ENCODE measurements around the gene LRP8.
A peak's percentile ranks its signal among the peaks of the same experiment; 100 is the strongest.
"Not testable (repeated sequence)": the region's sequence is repeated elsewhere in the genome, so short reads cannot be mapped to it uniquely, and the experiment has no call there.

The LRP8 gene

GRCh38 chr1:53285546-53285945, 42.3 kb downstream of the LRP8 start:
- DNase-seq (ENCODE audit: low read depth in 2 of 2, low spot score in 1 of 2): no peak

GRCh38 chr1:53284224-53285020, 43.4 kb downstream of the LRP8 start:
- DNase-seq (ENCODE audit: low read depth in 2 of 2, low spot score in 1 of 2): no peak

GRCh38 chr1:53283156-53283555, 44.7 kb downstream of the LRP8 start:
- DNase-seq (ENCODE audit: low read depth in 2 of 2, low spot score in 1 of 2): not testable (repeated sequence)

GRCh38 chr1:53281133-53281532, 46.7 kb downstream of the LRP8 start:
- DNase-seq (ENCODE audit: low read depth in 2 of 2, low spot score in 1 of 2): no peak

GRCh38 chr1:53280496-53280895, 47.4 kb downstream of the LRP8 start:
- no peak for DNase-seq (ENCODE audit: low read depth in 2 of 2, low spot score in 1 of 2)

GRCh38 chr1:53279296-53280200, 48.3 kb downstream of the LRP8 start:
- no peak for DNase-seq (ENCODE audit: low read depth in 2 of 2, low spot score in 1 of 2)

GRCh38 chr1:53278298-53278725, 49.6 kb downstream of the LRP8 start:
- DNase-seq (ENCODE audit: low read depth in 2 of 2, low spot score in 1 of 2): peak; percentile 28 to 58

- no peak for DNase-seq (ENCODE audit: low read depth in 2 of 2, low spot score in 1 of 2)
Observed at GRCh38 chr1:53277326-53277725, 50.5 kb downstream of the LRP8 start.

GRCh38 chr1:53276902-53277281, 51.0 kb downstream of the LRP8 start:
- DNase-seq (ENCODE audit: low read depth in 2 of 2, low spot score in 1 of 2): no peak

- DNase-seq (ENCODE audit: low read depth in 2 of 2, low spot score in 1 of 2): no peak
Observed at GRCh38 chr1:53276153-53276901, 51.5 kb downstream of the LRP8 start.

GRCh38 chr1:53275566-53275965, 52.3 kb downstream of the LRP8 start:
- no peak for DNase-seq (ENCODE audit: low read depth in 2 of 2, low spot score in 1 of 2)

GRCh38 chr1:53274541-53275185, 53.2 kb downstream of the LRP8 start:
- no peak for DNase-seq (ENCODE audit: low read depth in 2 of 2, low spot score in 1 of 2)

GRCh38 chr1:53274026-53274425, 53.8 kb downstream of the LRP8 start:
- DNase-seq (ENCODE audit: low read depth in 2 of 2, low spot score in 1 of 2): no peak

- no peak for DNase-seq (ENCODE audit: low read depth in 2 of 2, low spot score in 1 of 2)
Observed at GRCh38 chr1:53273526-53273925, 54.3 kb downstream of the LRP8 start.

GRCh38 chr1:53272349-53272748, 55.5 kb downstream of the LRP8 start:
- no peak for DNase-seq (ENCODE audit: low read depth in 2 of 2, low spot score in 1 of 2)

- DNase-seq (ENCODE audit: low read depth in 2 of 2, low spot score in 1 of 2): no peak
Observed at GRCh38 chr1:53271446-53272090, 56.3 kb downstream of the LRP8 start.

- DNase-seq (ENCODE audit: low read depth in 2 of 2, low spot score in 1 of 2): no peak
Observed at GRCh38 chr1:53270873-53271272, 57.0 kb downstream of the LRP8 start.

- DNase-seq (ENCODE audit: low read depth in 2 of 2, low spot score in 1 of 2): no peak
Observed at GRCh38 chr1:53270107-53270506, 57.8 kb downstream of the LRP8 start.

GRCh38 chr1:53267761-53268160, 60.1 kb downstream of the LRP8 start:
- DNase-seq (ENCODE audit: low read depth in 2 of 2, low spot score in 1 of 2): no peak

GRCh38 chr1:53266038-53266437, 61.8 kb downstream of the LRP8 start:
- no peak for DNase-seq (ENCODE audit: low read depth in 2 of 2, low spot score in 1 of 2)
